COLO829 (cell line): ENCODE results near the gene LYG2.
"Not testable (repeated sequence)": the region's sequence is repeated elsewhere in the genome, so short reads cannot be mapped to it uniquely, and the experiment has no call there.

ENCODE experiments used
- DNase-seq: peaks from one replicate; pipeline ENCODE4 v3.0.0; 2012; ENCODE audit warnings: low spot score

The LYG2 gene

GRCh38 chr2:99255491-99256318 is at the start of gene LYG2:
Gene LYG2 (minus strand): TSS chr2:99255666. CDS start chr2:99254260, 1,406 bp downstream.
- no peak for DNase-seq

- not testable (repeated sequence) for DNase-seq
Observed at GRCh38 chr2:99301097-99301496, 45.6 kb upstream of the LYG2 start, which contains the start of gene LYG1. Gene LYG1 (minus strand): TSS chr2:99301197. CDS start chr2:99295670, 5,527 bp downstream.

GRCh38 chr2:99299580-99299979 is 44.1 kb upstream of the LYG2 start:
- no peak for DNase-seq

- no peak for DNase-seq
Observed at GRCh38 chr2:99297994-99298393, 42.5 kb upstream of the LYG2 start.

- no peak for DNase-seq
Observed at GRCh38 chr2:99285526-99285925, 30.1 kb upstream of the LYG2 start.

GRCh38 chr2:99279969-99280695 is 24.7 kb upstream of the LYG2 start:
- DNase-seq, result no peak

- DNase-seq, result no peak
Observed at GRCh38 chr2:99278793-99279291, 23.4 kb upstream of the LYG2 start.

GRCh38 chr2:99278195-99278765 is 22.8 kb upstream of the LYG2 start:
- not testable (repeated sequence) for DNase-seq

- no peak for DNase-seq
Observed at GRCh38 chr2:99275882-99276281, 20.4 kb upstream of the LYG2 start.

GRCh38 chr2:99261242-99261641 is 5.8 kb upstream of the LYG2 start:
- DNase-seq, result no peak

GRCh38 chr2:99260184-99260583 is 4.7 kb upstream of the LYG2 start:
- DNase-seq, result no peak

- no peak for DNase-seq
Observed at GRCh38 chr2:99259465-99259864, 4.0 kb upstream of the LYG2 start.

- DNase-seq, result no peak
Observed at GRCh38 chr2:99256677-99257076, 1.2 kb upstream of the LYG2 start.

- DNase-seq, result no peak
Observed at GRCh38 chr2:99249951-99250350, 5.5 kb downstream of the LYG2 start.

GRCh38 chr2:99242151-99242550 is 13.3 kb downstream of the LYG2 start:
- no peak for DNase-seq

GRCh38 chr2:99240431-99240830 is 15.0 kb downstream of the LYG2 start:
- no peak for DNase-seq

GRCh38 chr2:99238599-99238998 is 16.9 kb downstream of the LYG2 start:
- no peak for DNase-seq

- not testable (repeated sequence) for DNase-seq
Observed at GRCh38 chr2:99233177-99233576, 22.3 kb downstream of the LYG2 start.

- no peak for DNase-seq
Observed at GRCh38 chr2:99217929-99218501, 37.5 kb downstream of the LYG2 start.

GRCh38 chr2:99216096-99216495 is 39.4 kb downstream of the LYG2 start:
- DNase-seq, result no peak

- no peak for DNase-seq
Observed at GRCh38 chr2:99205491-99205890, 50.0 kb downstream of the LYG2 start.

- no peak for DNase-seq
Observed at GRCh38 chr2:99201959-99202678, 53.3 kb downstream of the LYG2 start.
